Measurements from ENCODE around the gene ARFRP1.
A peak's percentile ranks its signal among the peaks of the same experiment; 100 is the strongest.
"Not testable (repeated sequence)": the region's sequence is repeated elsewhere in the genome, so short reads cannot be mapped to it uniquely, and the experiment has no call there.

ARFRP1 gene

DNA sequence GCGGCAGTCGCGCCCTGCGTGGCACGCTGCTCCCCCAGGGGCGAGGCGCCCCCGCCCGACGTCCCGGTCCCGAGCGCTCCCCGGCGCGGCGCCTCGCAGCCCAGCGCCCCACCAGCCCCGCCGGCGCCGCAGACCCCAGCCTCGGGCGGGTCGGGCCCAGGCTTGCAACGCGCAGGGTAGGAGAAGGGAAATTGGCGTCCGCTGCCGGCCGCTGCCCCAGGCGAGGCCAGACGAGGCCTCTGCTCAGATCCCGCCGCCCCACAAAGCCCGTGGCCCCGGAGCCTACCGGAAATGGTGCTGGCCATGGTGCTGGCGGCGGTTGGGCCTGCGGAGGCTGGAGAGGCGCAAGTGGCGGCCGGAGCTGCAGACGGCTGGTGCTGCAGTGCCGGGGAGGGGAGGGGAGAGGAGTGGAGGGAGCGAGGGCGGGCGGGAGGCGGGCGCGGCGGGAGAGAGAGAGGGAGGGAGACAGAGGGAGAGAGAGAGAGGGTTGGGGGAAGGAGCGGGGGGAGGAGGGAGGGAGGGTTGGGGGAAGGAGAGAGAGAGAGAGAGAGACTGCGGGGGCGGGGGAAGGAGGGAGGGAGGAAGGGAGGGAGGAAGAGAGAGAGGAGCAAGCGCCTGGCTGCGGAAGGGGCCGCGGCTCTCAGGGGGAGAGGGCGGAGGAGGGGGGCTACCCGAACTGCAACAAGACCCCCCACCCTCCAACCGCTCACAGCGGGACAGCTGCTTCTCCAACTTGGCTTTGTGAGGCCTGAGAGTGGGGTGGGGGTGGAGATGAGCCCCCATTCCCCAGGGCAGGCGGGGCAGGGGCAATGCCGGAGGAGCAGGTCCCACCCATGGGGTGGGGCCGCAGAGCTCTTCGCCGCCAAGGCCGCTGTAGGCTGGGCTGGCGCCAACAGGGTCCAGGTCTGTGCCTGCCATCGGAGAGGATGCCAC, 54.5 kb downstream of the ARFRP1 start, which contains the start of gene STMN3:
TSS of gene STMN3 (minus strand) at position 384 of the 933 bp plus-strand sequence. CDS start at position 305, 79 bp downstream.
- Mint-ChIP-seq H3K4me3 (peak within 1 kb of the TSS; percentile 77), H3K27ac (peak within 1 kb of the TSS; percentile 8), H3K4me1 (ENCODE audit: low read depth) (peaks cover 16% of the 10 kb centered on the region), H3K9me3 (no peaks in the 10 kb centered on the region), H3K36me3 (ENCODE audit: low read depth) (peaks cover 2% of the 10 kb centered on the region), H3K27me3 (ENCODE audit: low read depth) (peaks cover 17% of the 10 kb centered on the region)
- DNase-seq (ENCODE audit: low spot score) = peak; percentile 81

DNA sequence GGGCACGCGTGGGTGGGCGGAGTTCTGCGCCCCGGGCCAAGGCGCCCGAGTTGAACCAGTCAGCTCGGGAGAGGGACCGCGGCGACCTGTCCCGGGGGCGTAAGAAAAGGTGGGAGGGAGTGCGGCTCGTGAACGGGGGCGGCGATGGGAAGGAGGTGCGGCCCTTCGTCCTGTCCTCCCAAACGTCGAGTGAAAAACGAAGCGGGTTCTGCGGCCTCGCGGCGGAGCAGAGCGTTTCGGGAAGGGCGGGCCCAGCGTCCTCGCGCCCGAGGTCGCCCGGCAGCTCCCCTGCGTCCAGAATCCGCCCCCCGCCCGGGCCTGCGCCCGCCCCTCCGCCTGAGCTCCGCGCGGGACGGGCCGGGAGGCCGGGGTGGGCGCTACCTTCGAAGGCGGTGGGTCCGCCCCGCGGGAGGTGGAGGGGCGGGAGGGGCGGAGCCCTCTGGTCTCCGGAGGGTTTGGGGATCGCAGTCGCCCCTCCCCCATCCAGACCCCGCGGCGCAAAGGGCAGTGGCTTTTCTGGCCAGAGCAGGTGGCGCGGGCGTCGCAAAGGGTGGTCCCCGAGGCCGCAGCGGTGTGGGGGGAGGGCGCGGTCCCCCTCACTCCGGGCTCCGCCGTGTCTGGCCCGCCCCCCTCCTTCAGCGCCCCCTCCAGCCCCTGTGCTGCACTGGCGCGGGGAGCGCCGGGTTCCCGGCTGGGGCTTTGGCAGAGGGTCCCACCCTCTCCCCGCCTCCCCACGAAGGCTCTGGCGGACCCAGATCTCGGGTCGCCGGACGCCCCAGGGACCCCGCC, 55.4 kb downstream of the ARFRP1 start:
- Mint-ChIP-seq H3K27ac (no peak overlapping the region), H3K4me3 (no peak overlapping the region)
- no peak for DNase-seq (ENCODE audit: low spot score)

DNA sequence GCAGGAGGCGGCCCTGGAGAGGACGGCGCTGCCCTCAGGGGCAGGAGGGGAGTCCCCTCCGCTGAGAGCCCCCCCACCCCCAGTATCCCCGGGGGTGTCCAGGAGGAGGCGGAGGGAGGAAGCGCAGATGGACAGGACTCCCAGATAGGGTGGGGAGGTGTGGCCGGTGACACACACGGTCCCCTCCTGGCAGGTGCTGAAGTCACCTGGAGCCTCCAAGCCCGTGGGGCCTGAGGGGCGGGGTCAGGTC, 55.9 kb downstream of the ARFRP1 start:
- Mint-ChIP-seq H3K9me3 (no peaks in the 10 kb centered on the region), H3K27ac (no peak overlapping the region), H3K27me3 (ENCODE audit: low read depth) (peaks cover 17% of the 10 kb centered on the region), H3K4me3 (peak overlapping the region; percentile 74), H3K4me1 (ENCODE audit: low read depth) (peaks cover 14% of the 10 kb centered on the region), H3K36me3 (ENCODE audit: low read depth) (no peaks in the 10 kb centered on the region)
- DNase-seq (ENCODE audit: low spot score) = no peak

More for the DNA sequence above, 55.4 kb downstream of the ARFRP1 start:
- Mint-ChIP-seq H3K36me3 (ENCODE audit: low read depth) (no peaks in the 10 kb centered on the region), H3K27me3 (ENCODE audit: low read depth) (peaks cover 17% of the 10 kb centered on the region), H3K9me3 (no peaks in the 10 kb centered on the region), H3K4me1 (ENCODE audit: low read depth) (peaks cover 14% of the 10 kb centered on the region)

DNA sequence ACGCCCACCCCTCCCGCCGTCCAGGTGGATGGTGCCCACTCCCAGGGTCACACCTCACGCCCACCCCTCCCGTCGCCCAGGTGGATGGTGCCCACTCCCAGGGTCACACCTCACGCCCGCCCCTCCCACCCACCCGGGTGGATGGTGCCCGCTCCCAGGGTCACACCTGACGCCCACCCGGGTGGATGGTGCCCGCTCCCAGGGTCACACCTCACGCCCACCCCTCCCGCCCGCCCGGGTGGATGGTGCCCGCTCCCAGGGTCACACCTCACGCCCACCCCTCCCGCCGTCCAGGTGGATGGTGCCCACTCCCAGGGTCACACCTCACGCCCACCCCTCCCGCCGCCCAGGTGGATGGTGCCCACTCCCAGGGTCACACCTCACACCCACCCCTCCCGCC, 57.3 kb downstream of the ARFRP1 start:
- H3K4me1 Mint-ChIP-seq (ENCODE audit: low read depth) = peaks cover 14% of the 10 kb centered on the region
- H3K36me3 Mint-ChIP-seq (ENCODE audit: low read depth); H3K4me3 Mint-ChIP-seq; DNase-seq (ENCODE audit: low spot score); H3K27ac Mint-ChIP-seq; H3K9me3 Mint-ChIP-seq: not testable (repeated sequence)
- H3K27me3 Mint-ChIP-seq (ENCODE audit: low read depth) = peaks cover 20% of the 10 kb centered on the region

DNA sequence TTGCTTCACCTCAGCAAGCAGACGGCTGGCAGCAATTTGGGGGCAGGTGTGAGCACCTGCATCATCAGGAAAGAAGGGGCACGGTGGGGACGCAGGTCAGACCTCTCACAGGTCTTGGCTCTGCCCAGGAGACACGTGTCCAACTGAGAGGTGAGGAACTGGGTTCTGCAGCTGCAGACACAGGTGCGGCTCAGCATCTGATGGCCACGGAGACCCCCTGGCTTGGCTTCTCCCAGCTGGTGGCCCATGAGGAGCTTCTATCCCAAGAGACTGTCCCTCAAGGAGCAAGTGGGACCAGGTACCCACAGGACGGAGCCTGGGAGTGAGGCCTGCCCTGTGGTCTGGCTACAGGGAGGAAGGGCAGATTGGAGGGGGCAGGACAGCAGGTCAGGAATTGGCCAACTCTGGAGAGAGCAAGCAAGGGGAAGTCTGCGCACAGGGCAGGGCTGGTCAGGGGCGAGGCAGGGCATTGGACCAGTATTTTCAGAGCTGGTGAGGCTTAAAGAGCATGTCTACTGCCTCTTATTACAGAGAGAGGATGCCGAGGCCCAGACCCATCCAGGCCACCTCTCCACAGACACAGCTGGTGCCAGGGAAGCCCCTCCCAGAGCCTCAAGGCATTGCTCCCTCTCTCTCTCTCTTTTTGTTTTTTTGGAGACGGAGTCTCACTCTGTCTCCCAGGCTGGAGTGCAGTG, 58.7 kb downstream of the ARFRP1 start:
- Mint-ChIP-seq H3K9me3 (no peaks in the 10 kb centered on the region), H3K4me3 (no peak overlapping the region), H3K4me1 (ENCODE audit: low read depth) (peaks cover 7% of the 10 kb centered on the region), H3K27me3 (ENCODE audit: low read depth) (peaks cover 16% of the 10 kb centered on the region), H3K27ac (no peak overlapping the region), H3K36me3 (ENCODE audit: low read depth) (no peaks in the 10 kb centered on the region)
- DNase-seq (ENCODE audit: low spot score) = no peak

Data from T-helper 2 cell treated with Interferon-gamma antibody and Interleukin-4, amounts not matched to agents 5 μg/mL and 100 μg/mL, for 36 hours (primary cell).